Loucy (cell line): ENCODE data around the gene FTO.

Experiments
- H2AFZ ChIP-seq: fragments of 200-600 bp; sonication (generic); 2 replicates; pipeline ENCODE4 v1.6.0; 2016; ENCODE audit warnings: antibody characterized with exemption, mild to moderate bottlenecking, low read length, moderate library complexity
- H3F3A ChIP-seq: fragments of 200-600 bp; 2 replicates; pipeline ENCODE4 v1.6.0; 2016; ENCODE audit warnings: antibody characterized with exemption, low read depth, mild to moderate bottlenecking
- H3K27me3 ChIP-seq: fragments of 200-600 bp; sonication (generic); 2 replicates; pipeline ENCODE4 v1.6.1; 2014; ENCODE audit warnings: low read length, mild to moderate bottlenecking; ENCODE audit not compliant: insufficient read depth, poor library complexity, severe bottlenecking
- H3K36me3 ChIP-seq: fragments of 200-600 bp; sonication (generic); 2 replicates; pipeline ENCODE4 v1.6.1; 2016; ENCODE audit warnings: low read length; ENCODE audit not compliant: insufficient read depth
- H3K4me1 ChIP-seq: fragments of 200-600 bp; sonication (generic); 2 replicates; pipeline ENCODE4 v1.5.1; 2014; ENCODE audit warnings: low read length, mild to moderate bottlenecking; ENCODE audit not compliant: insufficient read depth, poor library complexity, severe bottlenecking
- H3K4me2 ChIP-seq: fragments of 200-600 bp; sonication (generic); 2 replicates; pipeline ENCODE4 v1.6.0; 2014; ENCODE audit warnings: antibody characterized with exemption, low read length, low read depth, mild to moderate bottlenecking; ENCODE audit not compliant: poor library complexity, severe bottlenecking
- H3K4me3 ChIP-seq: fragments of 200-600 bp; sonication (generic); 2 replicates; pipeline ENCODE4 v1.5.1; 2014; ENCODE audit warnings: low read length, mild to moderate bottlenecking, mixed read lengths; ENCODE audit not compliant: poor library complexity, severe bottlenecking
- H3K79me2 ChIP-seq: fragments of 200-600 bp; sonication (generic); 2 replicates; pipeline ENCODE4 v1.6.1; 2014; ENCODE audit warnings: low read length; ENCODE audit not compliant: insufficient read depth
- H3K9ac ChIP-seq: fragments of 200-600 bp; sonication (generic); 2 replicates; pipeline ENCODE4 v1.6.0; 2014; ENCODE audit warnings: mild to moderate bottlenecking, low read depth, low read length, moderate library complexity; ENCODE audit not compliant: poor library complexity, severe bottlenecking
- H3K9me2 ChIP-seq: fragments of 200-600 bp; sonication (generic); replicated peaks from 2 replicates; pipeline ENCODE4 v1.6.1; 2016; ENCODE audit warnings: low read depth, low read length, mixed read lengths
- H3K9me3 ChIP-seq: fragments of 200-600 bp; sonication (generic); 2 replicates; pipeline ENCODE4 v1.6.1; 2014; ENCODE audit warnings: mild to moderate bottlenecking, antibody characterized with exemption, low read length, low read depth; ENCODE audit not compliant: insufficient read depth
- H4K20me1 ChIP-seq: fragments of 200-600 bp; sonication (generic); 2 replicates; pipeline ENCODE4 v1.6.0; 2014; ENCODE audit warnings: antibody characterized with exemption, low read length, mild to moderate bottlenecking; ENCODE audit not compliant: insufficient read depth, poor library complexity, severe bottlenecking
- CTCF ChIP-seq: fragments of 200-600 bp; sonication (generic); conservative IDR thresholded peaks from 2 replicates; pipeline ENCODE4 v1.5.1; 2014; ENCODE audit warnings: mild to moderate bottlenecking, antibody characterized with exemption, low read length
- EZH2phosphoT487 ChIP-seq: fragments of 200-600 bp; IDR thresholded peaks from 2 replicates; pipeline ENCODE4 v1.6.1; 2018; ENCODE audit warnings: antibody characterized with exemption, mild to moderate bottlenecking, moderate library complexity, borderline replicate concordance

FTO gene

GRCh38 chr16:53896722-53897121 is 192.8 kb downstream of the FTO start:
- no peak for TF ChIP-seq EZH2phosphoT487
- no peak for TF ChIP-seq CTCF
- H3K27me3 ChIP-seq, result no peaks in the 10 kb centered on the region
- no peaks in the 10 kb centered on the region for H4K20me1 ChIP-seq
- H3K9me2 ChIP-seq, result no peaks in the 10 kb centered on the region
- no peaks in the 10 kb centered on the region for H3K9me3 ChIP-seq
- 0 out of 2 replicates have a peak, but pooled peaks cover 4% of the 10 kb centered on the region for H3F3A ChIP-seq
- no peaks in the 10 kb centered on the region for H3K79me2 ChIP-seq
- H3K9ac ChIP-seq, result no peak overlapping the region
- no peak overlapping the region for H2AFZ ChIP-seq
- H3K36me3 ChIP-seq, result no peaks in the 10 kb centered on the region
- H3K4me2 ChIP-seq, result no peak overlapping the region
- peaks cover 61% of the 10 kb centered on the region for H3K4me1 ChIP-seq
- H3K4me3 ChIP-seq, result no peak overlapping the region

- TF ChIP-seq EZH2phosphoT487 (no peak), CTCF (no peak)
- no peaks in the 10 kb centered on the region for H3K9me2 ChIP-seq
- no peak overlapping the region for H3K4me2 ChIP-seq
- no peak overlapping the region for H3K4me3 ChIP-seq
- H3K79me2 ChIP-seq, result no peaks in the 10 kb centered on the region
- H4K20me1 ChIP-seq, result no peaks in the 10 kb centered on the region
- H3K4me1 ChIP-seq, result peaks cover 40% of the 10 kb centered on the region
- H3K27me3 ChIP-seq, result no peaks in the 10 kb centered on the region
- no peaks in the 10 kb centered on the region for H3K36me3 ChIP-seq
- H2AFZ ChIP-seq, result no peak overlapping the region
- no peak overlapping the region for H3K9ac ChIP-seq
- no peaks in the 10 kb centered on the region for H3F3A ChIP-seq
- H3K9me3 ChIP-seq, result no peaks in the 10 kb centered on the region
Measured at GRCh38 chr16:53898993-53899392, 195.0 kb downstream of the FTO start.

- H4K20me1 ChIP-seq, result no peaks in the 10 kb centered on the region
- no peaks in the 10 kb centered on the region for H3K79me2 ChIP-seq
- no peak overlapping the region for H3K4me2 ChIP-seq
- no peak overlapping the region for H3K4me3 ChIP-seq
- H3K36me3 ChIP-seq, result no peaks in the 10 kb centered on the region
- peaks cover 36% of the 10 kb centered on the region for H3K4me1 ChIP-seq
- no peak overlapping the region for H3K9ac ChIP-seq
- H2AFZ ChIP-seq, result no peak overlapping the region
- H3K9me3 ChIP-seq, result no peaks in the 10 kb centered on the region
- H3F3A ChIP-seq, result no peaks in the 10 kb centered on the region
- H3K27me3 ChIP-seq, result no peaks in the 10 kb centered on the region
- no peaks in the 10 kb centered on the region for H3K9me2 ChIP-seq
- TF ChIP-seq CTCF, result no peak
- TF ChIP-seq EZH2phosphoT487, result no peak
Measured at GRCh38 chr16:53899431-53899830, 195.5 kb downstream of the FTO start.
